Mesendoderm (in vitro differentiated cells): ENCODE results near the gene LYSET.
"Not testable (repeated sequence)": the region's sequence is repeated elsewhere in the genome, so short reads cannot be mapped to it uniquely, and the experiment has no call there.

Source experiments
- DNase-seq: peaks from one replicate; pipeline ENCODE4 v3.0.0; 2013
- H2AK5ac ChIP-seq: 2 replicates; pipeline ENCODE4 v1.6.1; 2013; ENCODE audit warnings: low read length, inconsistent platforms
- H2BK120ac ChIP-seq: 2 replicates; pipeline ENCODE4 v1.6.1; 2013; ENCODE audit warnings: low read depth, mild to moderate bottlenecking, low read length, moderate library complexity, mixed read lengths
- H2BK15ac ChIP-seq: replicated peaks from 2 replicates; pipeline ENCODE4 v1.6.1; 2013; ENCODE audit warnings: low read depth, mild to moderate bottlenecking, moderate library complexity
- H2BK5ac ChIP-seq: 2 replicates; pipeline ENCODE4 v1.6.1; 2013; ENCODE audit warnings: low read length, inconsistent platforms
- H3K18ac ChIP-seq: 2 replicates; pipeline ENCODE4 v1.6.1; 2013; ENCODE audit warnings: mild to moderate bottlenecking, low read length, mixed read lengths
- H3K23ac ChIP-seq: one replicate; pipeline ENCODE4 v1.6.1; 2013; ENCODE audit warnings: low read length
- H3K27ac ChIP-seq: 2 replicates; pipeline ENCODE4 v1.5.1; 2013; ENCODE audit warnings: low read depth, mild to moderate bottlenecking, inconsistent platforms, low read length, moderate library complexity
- H3K27me3 ChIP-seq: 2 replicates; pipeline ENCODE4 v1.6.1; 2013; ENCODE audit warnings: low read length, control low read depth, mild to moderate bottlenecking, inconsistent platforms; ENCODE audit not compliant: insufficient read depth, poor library complexity
- H3K36me3 ChIP-seq: 2 replicates; pipeline ENCODE4 v1.6.1; 2013; ENCODE audit warnings: low read length, inconsistent platforms; ENCODE audit not compliant: control insufficient read depth, insufficient read depth
- H3K4ac ChIP-seq: one replicate; pipeline ENCODE4 v1.6.1; 2013; ENCODE audit warnings: low read depth, mild to moderate bottlenecking, low read length, moderate library complexity
- H3K4me1 ChIP-seq: 2 replicates; pipeline ENCODE4 v1.6.1; 2013; ENCODE audit warnings: low read depth, low read length, inconsistent platforms; ENCODE audit not compliant: control insufficient read depth
- H3K4me2 ChIP-seq: 2 replicates; pipeline ENCODE4 v1.6.1; 2013; ENCODE audit warnings: low read length
- H3K4me3 ChIP-seq: 2 replicates; pipeline ENCODE4 v1.5.1; 2013; ENCODE audit warnings: mild to moderate bottlenecking, low read length
- H3K56ac ChIP-seq: one replicate; pipeline ENCODE4 v1.6.1; 2013; ENCODE audit warnings: low read length
- H3K79me1 ChIP-seq: 2 replicates; pipeline ENCODE4 v1.6.1; 2013; ENCODE audit warnings: low read length, inconsistent platforms
- H3K79me2 ChIP-seq: 2 replicates; pipeline ENCODE4 v1.6.1; 2013; ENCODE audit warnings: mild to moderate bottlenecking, low read length; ENCODE audit not compliant: control insufficient read depth, insufficient read depth
- H3K9ac ChIP-seq: 2 replicates; pipeline ENCODE4 v1.6.1; 2013; ENCODE audit warnings: low read length, inconsistent platforms
- H4K5ac ChIP-seq: one replicate; pipeline ENCODE4 v1.6.1; 2013; ENCODE audit warnings: low read length
- H4K8ac ChIP-seq: one replicate; pipeline ENCODE4 v1.6.1; 2013; ENCODE audit warnings: low read depth, mild to moderate bottlenecking, control low read depth, low read length, moderate library complexity
- WGBS: extraction: QIAGEN DNeasy Blood & Tissue Kit; methylation state at CpG from one replicate; pipeline ENCODE4 v1.1.7; 2013; ENCODE audit warnings: low lambda C conversion rate, missing lambda C conversion rate; ENCODE audit not compliant: insufficient coverage; ENCODE audit errors: extremely low coverage; 5-methylcytosine and 5-hydroxymethylcytosine counted together

The LYSET gene

DNA sequence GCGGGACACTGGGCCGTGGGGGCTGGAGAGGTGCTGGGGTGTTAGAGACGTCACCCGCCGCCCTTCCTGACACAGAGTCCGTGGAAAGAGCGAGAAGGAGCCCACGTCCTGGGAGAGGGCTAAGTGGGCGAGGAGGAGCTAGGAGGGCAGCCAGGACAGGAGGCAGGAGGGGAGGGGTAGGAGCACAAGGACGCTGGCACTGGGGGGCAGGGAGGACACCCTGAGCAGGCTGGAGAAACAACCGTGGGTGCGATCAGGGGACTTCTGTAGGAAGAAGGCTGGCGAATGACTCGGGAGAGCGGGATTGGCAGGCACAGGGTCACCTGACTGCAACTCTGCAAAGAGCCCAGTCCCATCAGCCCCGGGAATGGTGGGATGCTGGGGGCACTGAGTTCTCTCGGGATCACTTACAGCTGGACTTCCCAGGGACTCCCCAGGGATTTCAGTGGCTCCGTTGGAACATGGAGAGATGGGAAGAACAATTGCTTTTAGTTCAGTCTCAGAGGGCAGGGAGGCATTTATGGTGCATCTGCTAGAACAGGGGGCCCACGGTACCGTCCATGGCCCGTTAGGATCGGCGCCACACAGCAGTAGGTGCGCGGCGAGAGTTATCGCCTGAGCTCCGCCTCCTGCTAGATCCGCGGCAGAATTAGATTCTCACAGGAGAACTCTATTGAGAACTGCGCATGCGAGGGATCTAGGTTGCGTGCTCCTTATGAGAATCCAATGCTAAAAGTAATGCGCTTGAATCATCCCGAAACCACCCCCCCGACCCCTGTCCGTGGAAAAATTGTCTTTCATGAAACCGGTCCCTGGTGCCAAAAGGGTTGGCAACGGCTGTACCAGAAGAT is 46.2 kb downstream of the LYSET start:
- H2BK120ac ChIP-seq = no peak overlapping the region
- no peaks in the 10 kb centered on the region for H3K4me1 ChIP-seq
- DNase-seq = no peak
- peaks cover 6% of the 10 kb centered on the region for H3K36me3 ChIP-seq
- no peak overlapping the region for H2AK5ac ChIP-seq
- no peaks in the 10 kb centered on the region for H3K79me1 ChIP-seq
- H3K4me2 ChIP-seq = no peak overlapping the region
- H3K79me2 ChIP-seq = no peaks in the 10 kb centered on the region
- WGBS = no CpG with 5 or more reads among the region's 39 CpGs
- no peak overlapping the region for H3K23ac ChIP-seq
- H2BK15ac ChIP-seq = no peak overlapping the region
- H3K9ac ChIP-seq = no peak overlapping the region
- H3K27me3 ChIP-seq = no peaks in the 10 kb centered on the region
- no peak overlapping the region for H4K5ac ChIP-seq
- H4K8ac ChIP-seq = no peak overlapping the region
- no peak overlapping the region for H3K56ac ChIP-seq
- no peak overlapping the region for H3K27ac ChIP-seq
- no peak overlapping the region for H3K4ac ChIP-seq
- no peak overlapping the region for H3K18ac ChIP-seq
- no peak overlapping the region for H3K4me3 ChIP-seq
- no peak overlapping the region for H2BK5ac ChIP-seq

DNA sequence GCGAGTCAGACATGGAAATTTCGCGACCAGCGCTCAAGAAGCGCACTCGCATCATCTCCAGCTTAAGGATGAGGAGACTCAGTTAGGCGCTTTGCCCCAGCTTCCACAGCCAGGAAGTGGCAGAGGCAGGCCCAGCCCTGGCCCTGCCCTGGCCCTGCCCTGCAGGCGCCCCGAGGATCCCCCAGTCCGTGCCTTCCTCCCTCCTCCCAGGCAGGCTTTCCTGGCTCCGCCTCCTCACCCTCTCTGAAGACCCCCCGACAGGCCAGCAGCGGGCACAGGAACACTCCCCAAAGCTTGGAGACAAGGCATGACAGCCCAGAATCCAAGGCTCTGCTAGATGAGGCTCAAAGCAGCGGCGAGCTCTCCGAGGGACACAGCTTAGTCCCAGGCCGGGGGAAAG is 47.0 kb downstream of the LYSET start:
- no CpG with 5 or more reads among the region's 17 CpGs for WGBS

DNA sequence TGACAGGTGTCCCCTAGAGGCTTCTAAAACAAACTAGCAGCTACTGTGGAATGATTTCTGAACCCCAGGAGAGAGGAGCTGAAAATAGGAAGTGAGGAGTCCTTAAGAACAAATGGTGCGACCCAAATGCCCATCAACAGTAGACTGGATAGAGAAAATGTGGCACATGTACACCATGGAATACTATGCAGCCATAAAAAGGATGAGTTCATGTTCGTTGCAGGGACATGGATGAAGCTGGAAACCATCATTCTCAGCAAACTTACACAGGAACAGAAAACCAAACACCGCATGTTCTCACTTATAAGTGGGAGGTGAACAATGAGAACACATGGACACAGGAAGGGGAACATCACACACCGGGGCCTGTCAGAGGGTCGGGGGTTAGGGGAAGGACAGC is 48.0 kb downstream of the LYSET start:
- H2AK5ac ChIP-seq, H3K27ac ChIP-seq, H2BK15ac ChIP-seq, H3K79me2 ChIP-seq, H3K4me2 ChIP-seq, H4K5ac ChIP-seq, H3K23ac ChIP-seq, H2BK5ac ChIP-seq, H4K8ac ChIP-seq, H3K79me1 ChIP-seq, DNase-seq, H3K4ac ChIP-seq, H3K4me3 ChIP-seq, H3K27me3 ChIP-seq, H2BK120ac ChIP-seq, H3K18ac ChIP-seq, H3K56ac ChIP-seq, H3K9ac ChIP-seq, H3K4me1 ChIP-seq, H3K36me3 ChIP-seq: not testable (repeated sequence)
- WGBS = no CpG with 5 or more reads among the region's 5 CpGs

More for the DNA sequence above, 47.0 kb downstream of the LYSET start:
- Histone ChIP-seq H3K79me1 (no peaks in the 10 kb centered on the region), H3K4ac (no peak overlapping the region), H3K18ac (no peak overlapping the region), H3K56ac (no peak overlapping the region), H3K4me3 (no peak overlapping the region), H3K27ac (no peak overlapping the region), H3K23ac (no peak overlapping the region), H3K9ac (no peak overlapping the region), H3K27me3 (no peaks in the 10 kb centered on the region), H3K79me2 (no peaks in the 10 kb centered on the region), H3K36me3 (peaks cover 2% of the 10 kb centered on the region), H2BK120ac (no peak overlapping the region), H2AK5ac (no peak overlapping the region), H2BK5ac (no peak overlapping the region), H2BK15ac (no peak overlapping the region), H4K5ac (no peak overlapping the region), H3K4me2 (no peak overlapping the region), H4K8ac (no peak overlapping the region), H3K4me1 (no peaks in the 10 kb centered on the region)
- no peak for DNase-seq

GRCh38 chr14:93234798-93235197 is 49.7 kb downstream of the LYSET start:
- WGBS = no CpG with 5 or more reads among the region's 10 CpGs
- Histone ChIP-seq H3K56ac (no peak overlapping the region), H3K27ac (no peak overlapping the region), H3K23ac (no peak overlapping the region), H4K5ac (no peak overlapping the region), H3K4ac (no peak overlapping the region), H3K4me3 (no peak overlapping the region), H3K4me1 (no peaks in the 10 kb centered on the region), H2BK120ac (no peak overlapping the region), H3K27me3 (no peaks in the 10 kb centered on the region), H3K36me3 (no peaks in the 10 kb centered on the region), H3K4me2 (no peak overlapping the region), H4K8ac (no peak overlapping the region), H3K9ac (no peak overlapping the region), H2AK5ac (no peak overlapping the region), H3K18ac (no peak overlapping the region), H3K79me1 (no peaks in the 10 kb centered on the region), H3K79me2 (no peaks in the 10 kb centered on the region), H2BK15ac (no peak overlapping the region), H2BK5ac (no peak overlapping the region)
- DNase-seq = peak; percentile 36
